ENCODE data around the gene CHST15. TPM values are rescaled to one million over a fixed set of nuclear protein-coding genes. Genes with fewer than 3 reads are reported as not detected.

Gene CHST15
- total and polyA plus RNA-seq, 2 of the 8 experiments (the other 6 are each of a cell fraction or from before 2014, with no cell fraction given) = 8.8 to 9.1 TPM

DNA sequence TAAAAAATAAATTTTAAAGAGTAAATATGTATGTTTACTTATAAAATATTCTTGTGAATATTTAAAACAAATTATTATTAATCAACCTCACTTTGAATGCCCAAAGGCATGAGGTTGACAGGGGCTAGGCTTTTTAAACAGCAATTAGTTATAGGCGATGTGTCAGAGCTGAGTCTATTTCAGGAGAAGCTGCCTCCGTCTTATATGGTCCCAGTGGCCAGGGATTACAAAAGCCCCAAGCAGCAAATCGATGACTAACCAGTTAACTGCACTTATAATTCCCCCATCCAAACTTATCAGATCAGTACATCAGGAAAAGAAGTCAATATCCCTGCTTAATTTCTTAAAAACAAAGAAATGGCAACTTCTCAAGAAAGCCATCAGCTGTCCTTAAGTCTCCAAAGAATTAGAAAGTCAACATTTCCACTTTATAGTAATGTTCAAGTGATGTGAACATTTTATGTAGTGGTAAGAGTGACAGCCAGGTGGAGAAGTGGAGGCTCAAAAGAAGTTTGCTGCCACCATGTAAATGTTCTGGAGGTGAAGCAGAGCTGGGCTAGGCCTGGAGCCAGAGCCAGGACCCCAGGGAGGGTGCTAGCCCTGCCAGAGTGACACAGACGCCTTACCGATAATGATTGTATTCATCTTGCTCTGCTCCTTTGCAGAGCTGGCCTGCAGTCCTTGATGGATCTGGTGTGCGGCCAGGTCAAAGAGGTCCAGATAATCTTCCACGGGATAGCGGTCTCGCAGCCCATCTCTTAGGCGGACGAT lies 51.5 kb downstream of the CHST15 start:
- Histone ChIP-seq H4K20me1 (replicated peaks in 1 of 2; ENCODE audit: control insufficient read depth in 1 of 2, insufficient read depth in 2 of 2, low read length in 2 of 2) (no peaks in the 10 kb centered on the region), H3K14ac (ENCODE audit: insufficient read length) (no peak overlapping the region), H3K4ac (replicated peaks; ENCODE audit: insufficient read length, low read depth, low read length) (no peak overlapping the region), H2BK12ac (ENCODE audit: low read depth, low read length) (no peak overlapping the region), H4K5ac (ENCODE audit: insufficient read length, low read depth, low read length) (no peak overlapping the region), H3K27me3 (replicated peaks in 1 of 4; ENCODE audit: control insufficient read depth in 3 of 4, extremely low read depth in 1 of 4, insufficient read depth in 3 of 4, low read length in 3 of 4) (no peaks in the 10 kb centered on the region; a peak in 1 of 7 replicates), H3K4me2 (ENCODE audit: insufficient read depth in 1 of 2, low read depth in 2 of 2, low read length in 2 of 2) (no peak overlapping the region), H2BK5ac (ENCODE audit: low read depth, low read length) (no peak overlapping the region), H3K4me1 (replicated peaks in 1 of 4; ENCODE audit: control insufficient read depth in 3 of 4, insufficient read depth in 4 of 4, low read length in 3 of 4) (0 out of 7 replicates have a peak, but pooled peaks cover 0 to 3% (median under 1%) of the 10 kb centered on the region in 4 experiments), H4K91ac (replicated peaks; ENCODE audit: insufficient read length, low read length) (no peak overlapping the region), H3K23ac (ENCODE audit: insufficient read length) (no peak overlapping the region), H3K27ac (ENCODE audit: low read depth, low read length) (no peak overlapping the region), H2AFZ (ENCODE audit: low read length) (no peak overlapping the region), H2BK120ac (replicated peaks; ENCODE audit: low read depth, low read length) (no peak overlapping the region), H3K9me3 (ENCODE audit: insufficient read depth in 2 of 2, low read depth in 1 of 2, low read length in 1 of 2) (no peaks in the 10 kb centered on the region), H4K8ac (ENCODE audit: extremely low read depth, insufficient read depth, low read length) (no peak overlapping the region), H3K18ac (ENCODE audit: extremely low read depth, low read length) (no peak overlapping the region), H3K79me1 (ENCODE audit: low read depth, low read length) (no peaks in the 10 kb centered on the region), H3K23me2 (ENCODE audit: low read depth, low read length) (no peaks in the 10 kb centered on the region), H3K4me3 (ENCODE audit: extremely low read depth in 1 of 4, insufficient read depth in 2 of 4, low read depth in 3 of 4, low read length in 4 of 4) (no peak overlapping the region), H3K79me2 (ENCODE audit: control insufficient read depth in 1 of 2, insufficient read depth in 2 of 2, low read length in 2 of 2) (no peaks in the 10 kb centered on the region), H2AK5ac (ENCODE audit: low read depth, low read length) (no peak overlapping the region), H3K9ac (replicated peaks in 1 of 4; ENCODE audit: extremely low read depth in 1 of 4, low read depth in 3 of 4, low read length in 3 of 4) (no peak overlapping the region), H2BK15ac (ENCODE audit: low read length) (no peak overlapping the region), H2BK20ac (ENCODE audit: low read length) (no peak overlapping the region), H3K56ac (replicated peaks; ENCODE audit: insufficient read length, low read depth, low read length) (no peak overlapping the region), H3K36me3 (ENCODE audit: control insufficient read depth in 2 of 4, insufficient read depth in 4 of 4, low read length in 3 of 4) (no peaks in the 10 kb centered on the region)
- DNase-seq (ENCODE audit: low read depth in 1 of 2, low spot score in 2 of 2) (no peak), FAIRE-seq (no peak)
- POLR2A ChIA-PET (ENCODE audit: partially characterized antibody) = no interaction called here
- CTCF ChIA-PET (ENCODE audit: partially characterized antibody) = interaction anchor here (1.9 kb wide), 1 partner anchor 347 kb away, joined by 6 read pairs; no protein-coding TSS in a partner anchor
- 88% methylated on average over 11 of the region's 11 CpGs; no CpG with 5 or more reads in 1 of the 2 experiments for WGBS, 2 experiments (ENCODE audit: extremely low coverage in 1 of 2, insufficient coverage in 1 of 2, insufficient read length in 1 of 2, insufficient replicate concordance in 2 of 2, low coverage in 1 of 2, low lambda C conversion rate in 2 of 2, missing lambda C conversion rate in 1 of 2)
- TF ChIP-seq, protein P1, sequence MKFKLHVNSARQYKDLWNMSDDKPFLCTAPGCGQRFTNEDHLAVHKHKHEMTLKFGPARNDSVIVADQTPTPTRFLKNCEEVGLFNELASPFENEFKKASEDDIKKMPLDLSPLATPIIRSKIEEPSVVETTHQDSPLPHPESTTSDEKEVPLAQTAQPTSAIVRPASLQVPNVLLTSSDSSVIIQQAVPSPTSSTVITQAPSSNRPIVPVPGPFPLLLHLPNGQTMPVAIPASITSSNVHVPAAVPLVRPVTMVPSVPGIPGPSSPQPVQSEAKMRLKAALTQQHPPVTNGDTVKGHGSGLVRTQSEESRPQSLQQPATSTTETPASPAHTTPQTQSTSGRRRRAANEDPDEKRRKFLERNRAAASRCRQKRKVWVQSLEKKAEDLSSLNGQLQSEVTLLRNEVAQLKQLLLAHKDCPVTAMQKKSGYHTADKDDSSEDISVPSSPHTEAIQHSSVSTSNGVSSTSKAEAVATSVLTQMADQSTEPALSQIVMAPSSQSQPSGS (IDR thresholded peaks at IDR 0.05; ENCODE audit: low read length) = no peak
- TF ChIP-seq NRF1 (IDR thresholded peaks at IDR 0.05; ENCODE audit: low read depth, low read length) (no peak), POLR2AphosphoS5 (IDR thresholded peaks at IDR 0.05; ENCODE audit: low read depth, low read length) (no peak), JUN (IDR thresholded peaks at IDR 0.05; ENCODE audit: low read depth, low read length) (no peak), GTF2F1 (IDR thresholded peaks at IDR 0.05; ENCODE audit: borderline replicate concordance, low read depth, low read length) (no peak), RAD21 (IDR thresholded peaks at IDR 0.05 in 1 of 2, conservative IDR thresholded peaks at IDR 0.05 in 1 of 2; ENCODE audit: low read depth in 2 of 2, low read length in 2 of 2) (no peak)
- TF ChIP-seq, protein P2, sequence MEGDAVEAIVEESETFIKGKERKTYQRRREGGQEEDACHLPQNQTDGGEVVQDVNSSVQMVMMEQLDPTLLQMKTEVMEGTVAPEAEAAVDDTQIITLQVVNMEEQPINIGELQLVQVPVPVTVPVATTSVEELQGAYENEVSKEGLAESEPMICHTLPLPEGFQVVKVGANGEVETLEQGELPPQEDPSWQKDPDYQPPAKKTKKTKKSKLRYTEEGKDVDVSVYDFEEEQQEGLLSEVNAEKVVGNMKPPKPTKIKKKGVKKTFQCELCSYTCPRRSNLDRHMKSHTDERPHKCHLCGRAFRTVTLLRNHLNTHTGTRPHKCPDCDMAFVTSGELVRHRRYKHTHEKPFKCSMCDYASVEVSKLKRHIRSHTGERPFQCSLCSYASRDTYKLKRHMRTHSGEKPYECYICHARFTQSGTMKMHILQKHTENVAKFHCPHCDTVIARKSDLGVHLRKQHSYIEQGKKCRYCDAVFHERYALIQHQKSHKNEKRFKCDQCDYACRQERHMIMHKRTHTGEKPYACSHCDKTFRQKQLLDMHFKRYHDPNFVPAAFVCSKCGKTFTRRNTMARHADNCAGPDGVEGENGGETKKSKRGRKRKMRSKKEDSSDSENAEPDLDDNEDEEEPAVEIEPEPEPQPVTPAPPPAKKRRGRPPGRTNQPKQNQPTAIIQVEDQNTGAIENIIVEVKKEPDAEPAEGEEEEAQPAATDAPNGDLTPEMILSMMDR (IDR thresholded peaks at IDR 0.05; ENCODE audit: control extremely low read depth in 1 of 3, insufficient read depth in 1 of 3, low read depth in 1 of 3, low read length in 3 of 3) = no peak
